Effector CD4-positive, alpha-beta T cell (primary cell): ENCODE results near the gene APBB1IP.
"Not testable (repeated sequence)": the region's sequence is repeated elsewhere in the genome, so short reads cannot be mapped to it uniquely, and the experiment has no call there.

Experiments
- DNase-seq: peaks from one replicate; pipeline ENCODE4 v3.0.0-alpha.2; 2020

Gene APBB1IP

DNA sequence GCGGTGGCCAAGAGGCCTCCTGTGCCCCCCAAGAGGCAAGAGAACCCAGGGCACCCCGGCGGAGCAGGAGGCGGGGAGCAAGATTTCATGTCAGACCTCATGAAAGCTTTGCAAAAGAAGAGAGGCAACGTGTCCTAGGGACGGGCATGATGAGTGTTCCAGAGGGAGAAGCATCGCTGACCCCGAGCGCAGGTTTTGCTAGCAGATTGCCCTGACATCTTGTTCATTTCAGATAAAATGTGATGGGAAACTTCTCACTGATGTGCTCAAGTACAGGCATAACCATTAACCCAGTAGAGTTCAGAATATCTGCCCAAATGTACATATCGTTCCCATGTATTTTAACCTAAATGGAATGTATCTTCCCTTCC lies 129.2 kb downstream of the APBB1IP start:
- DNase-seq: no peak

DNA sequence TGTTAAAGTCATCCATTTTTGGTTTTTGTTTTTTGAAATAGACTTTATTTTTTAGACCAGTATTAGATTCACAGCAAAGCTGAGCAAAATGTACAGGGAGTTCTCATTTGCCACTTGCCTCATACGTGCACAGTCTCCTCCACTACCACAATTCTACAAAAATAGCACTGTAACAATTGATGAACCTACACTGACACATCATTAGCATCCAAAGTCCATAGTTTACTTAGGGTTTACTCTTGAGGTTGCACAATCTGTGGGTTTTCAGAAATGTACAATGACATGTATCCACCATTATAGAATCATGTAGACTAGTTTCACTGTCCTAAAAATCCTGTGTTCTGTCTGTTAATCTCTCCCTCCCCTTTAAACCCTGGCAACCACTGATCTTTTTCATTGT lies 133.5 kb downstream of the APBB1IP start:
- no peak for DNase-seq

DNA sequence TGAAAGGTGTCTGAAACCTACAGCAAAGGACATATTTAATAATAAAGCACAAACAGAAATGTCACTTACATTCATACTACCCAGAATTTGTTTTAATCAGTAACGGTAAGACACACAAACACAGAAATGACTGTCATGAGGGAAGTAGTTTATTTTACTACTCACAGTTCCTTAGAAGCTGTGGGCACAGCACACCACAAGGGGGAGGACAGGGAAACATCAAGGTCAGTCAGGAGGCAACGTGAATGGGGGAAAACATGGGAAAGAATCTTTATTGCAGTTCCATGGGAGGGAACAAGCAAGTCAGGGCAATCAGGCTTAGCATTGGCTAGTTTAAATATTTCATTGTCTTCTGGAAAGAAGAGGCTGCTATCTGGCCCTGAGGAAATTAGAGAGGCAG lies 135.5 kb downstream of the APBB1IP start:
- DNase-seq: no peak

DNA sequence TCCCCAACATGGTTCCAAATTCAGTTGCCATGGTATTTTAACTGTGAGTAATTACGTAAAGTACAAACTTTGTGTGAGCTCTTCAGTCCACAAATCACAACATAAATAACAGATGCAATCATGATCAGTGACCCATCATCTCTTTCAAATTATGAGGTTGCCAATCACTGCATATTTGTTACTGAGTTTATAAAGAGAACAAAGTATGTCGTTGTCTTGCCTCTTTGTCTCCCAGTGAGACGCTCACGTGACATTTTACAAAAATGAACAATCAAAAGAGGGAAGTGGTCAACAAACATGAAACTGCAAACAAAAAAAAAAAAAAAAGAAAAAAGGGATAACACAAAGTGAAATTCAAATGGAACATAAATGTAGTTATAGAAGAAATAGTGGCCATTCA lies 136.6 kb downstream of the APBB1IP start:
- DNase-seq: no peak

DNA sequence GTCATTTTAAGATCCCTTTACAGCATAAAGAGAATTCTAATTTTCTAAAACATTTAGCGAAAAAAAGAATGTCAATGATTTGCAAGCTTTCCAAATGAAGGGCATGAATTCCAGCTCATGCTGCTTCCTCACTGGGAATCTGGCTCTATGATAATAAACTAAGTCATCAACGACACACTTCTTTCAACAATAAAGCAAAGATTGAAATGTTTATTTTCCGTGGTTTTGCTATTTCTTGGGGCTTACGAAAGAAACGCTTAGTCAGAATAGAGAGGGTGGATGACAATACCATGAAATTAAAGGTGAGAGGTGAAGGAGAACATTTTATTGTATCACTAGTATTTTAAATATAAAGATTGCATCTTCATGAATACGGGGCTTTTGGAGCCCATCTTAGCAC lies 140.2 kb downstream of the APBB1IP start:
- DNase-seq: not testable (repeated sequence)

DNA sequence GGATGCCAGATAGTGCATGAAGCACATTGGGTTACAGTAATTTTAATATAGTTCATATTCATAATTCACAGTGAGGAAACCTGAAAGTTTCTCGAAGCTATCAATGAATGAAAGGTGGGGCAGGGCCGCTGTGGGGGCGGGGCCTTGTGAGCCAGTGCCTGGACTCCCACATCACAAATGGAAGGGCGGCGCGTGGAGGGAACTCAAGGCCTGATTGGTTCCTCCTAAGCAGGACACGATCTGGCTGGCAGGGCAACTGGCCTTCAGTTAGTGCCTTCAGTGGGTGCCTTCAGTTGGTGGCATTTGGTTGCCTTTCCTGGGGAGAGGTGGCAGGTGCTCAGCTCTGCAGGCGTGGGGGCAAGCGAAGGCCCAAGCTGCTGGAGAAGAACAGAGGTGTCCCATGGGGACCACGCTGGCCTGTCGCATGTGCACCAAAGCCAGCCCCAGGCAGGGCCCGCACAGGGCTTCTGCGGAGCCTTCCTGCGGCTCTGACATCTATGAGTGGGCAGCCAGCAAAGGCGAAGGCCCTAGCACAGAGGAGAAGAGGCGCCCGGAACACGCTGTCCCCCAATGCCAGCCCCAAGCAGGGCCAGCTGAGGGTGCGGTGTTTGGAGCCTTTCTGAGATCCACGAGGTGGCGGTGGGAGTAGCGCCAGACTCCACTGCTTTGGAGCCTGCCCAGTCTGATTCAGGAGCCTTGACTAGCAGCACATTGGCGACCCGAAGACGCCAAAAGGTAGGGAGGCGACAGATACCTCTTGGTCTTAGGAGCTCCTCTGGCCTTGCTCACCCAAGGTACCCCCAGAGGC lies 141.3 kb downstream of the APBB1IP start:
- DNase-seq: no peak

DNA sequence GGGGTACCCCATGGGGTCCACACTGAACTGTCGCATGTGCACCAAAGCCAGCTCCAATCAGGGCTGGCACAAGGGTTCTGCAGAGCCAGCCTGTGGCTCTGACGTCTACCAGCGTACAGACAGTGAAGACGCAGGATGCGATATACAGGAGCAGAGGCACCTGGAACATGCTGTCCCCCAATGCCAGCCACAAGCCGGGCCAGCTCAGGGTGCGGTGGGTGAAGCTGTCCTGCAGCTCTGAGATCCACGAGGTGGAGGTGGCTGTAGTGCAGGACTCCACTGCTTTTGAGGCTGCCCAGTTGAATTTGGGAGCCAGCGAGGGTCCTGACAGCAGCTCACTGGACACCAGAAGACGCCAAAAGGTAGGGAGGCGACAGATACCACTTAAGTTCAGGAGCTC lies 148.1 kb downstream of the APBB1IP start:
- no peak for DNase-seq

DNA sequence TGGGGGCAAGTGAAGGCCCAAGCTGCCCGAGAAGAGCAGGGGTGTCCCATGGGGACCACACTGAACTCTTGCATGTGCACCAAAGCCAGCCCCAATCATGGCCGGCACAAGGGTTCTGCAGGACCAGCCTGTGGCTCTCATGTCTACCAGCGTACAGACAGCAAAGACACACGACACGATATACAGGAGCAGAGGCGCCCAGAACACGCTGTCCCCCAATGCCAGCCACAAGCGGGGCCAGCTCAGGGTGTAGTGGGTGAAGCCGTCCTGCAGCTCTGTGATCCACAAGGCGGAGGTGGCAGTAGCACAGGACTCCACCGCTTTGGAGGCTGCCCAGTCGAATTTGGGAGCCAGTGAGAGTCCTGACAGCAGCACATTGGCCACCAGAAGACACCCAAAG lies 150.5 kb downstream of the APBB1IP start:
- DNase-seq: no peak

DNA sequence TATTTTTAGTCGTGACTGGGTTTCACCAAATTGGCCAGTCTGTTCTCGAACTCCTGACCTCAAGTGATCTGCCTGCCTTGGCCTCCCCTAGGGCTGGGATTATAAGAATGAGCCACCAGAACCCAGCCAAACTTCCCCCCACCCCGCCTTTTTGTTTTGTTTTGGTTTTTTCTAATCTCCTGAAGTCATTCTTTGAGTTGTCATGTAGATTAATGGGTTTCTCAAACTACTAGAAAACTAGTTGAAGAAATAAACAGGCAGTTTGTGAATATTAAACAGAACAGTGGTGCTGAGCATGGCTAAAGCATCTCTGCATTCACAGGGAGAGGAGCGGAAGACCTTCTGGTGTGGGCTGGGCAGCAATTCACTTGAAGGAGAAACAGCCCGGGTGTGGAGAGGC lies 151.7 kb downstream of the APBB1IP start:
- DNase-seq: not testable (repeated sequence)

DNA sequence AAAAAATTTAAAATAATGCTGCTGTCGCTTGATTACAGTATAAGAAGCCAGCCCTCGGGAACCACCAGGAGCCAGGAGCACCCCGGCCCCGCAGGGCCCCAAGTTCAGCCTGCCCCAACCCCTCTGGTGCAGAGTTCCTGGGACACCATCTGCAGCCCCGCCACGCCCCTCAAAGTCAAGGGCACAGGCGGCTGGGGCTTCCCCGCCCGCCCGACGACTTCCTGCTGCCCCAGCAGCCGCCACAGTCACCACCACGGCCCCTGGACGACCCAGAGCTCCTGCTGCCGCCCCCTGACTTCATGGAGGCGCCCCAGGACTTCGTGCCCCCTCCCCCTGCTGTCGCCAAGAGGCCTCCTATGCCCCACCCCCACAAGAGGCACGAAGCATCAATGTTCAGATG lies 155.8 kb downstream of the APBB1IP start:
- no peak for DNase-seq

DNA sequence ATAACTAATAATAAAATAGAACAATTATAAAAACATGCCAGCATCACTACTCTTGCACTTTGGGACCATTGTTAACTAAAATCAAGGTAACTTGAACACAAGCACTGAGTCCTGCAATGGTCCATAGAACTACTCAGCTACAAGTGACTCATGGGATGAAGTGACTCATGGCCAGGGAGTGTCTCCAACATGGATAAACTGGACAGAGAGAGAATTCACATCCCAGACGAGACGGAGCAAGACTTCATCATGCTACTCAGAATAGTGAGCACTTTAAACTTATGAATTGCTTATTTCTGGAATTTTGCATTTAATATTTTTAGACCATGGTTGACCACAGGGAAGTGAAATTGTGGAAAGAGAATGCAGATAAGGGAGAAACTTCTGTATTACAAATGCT lies 165.1 kb downstream of the APBB1IP start:
- not testable (repeated sequence) for DNase-seq

DNA sequence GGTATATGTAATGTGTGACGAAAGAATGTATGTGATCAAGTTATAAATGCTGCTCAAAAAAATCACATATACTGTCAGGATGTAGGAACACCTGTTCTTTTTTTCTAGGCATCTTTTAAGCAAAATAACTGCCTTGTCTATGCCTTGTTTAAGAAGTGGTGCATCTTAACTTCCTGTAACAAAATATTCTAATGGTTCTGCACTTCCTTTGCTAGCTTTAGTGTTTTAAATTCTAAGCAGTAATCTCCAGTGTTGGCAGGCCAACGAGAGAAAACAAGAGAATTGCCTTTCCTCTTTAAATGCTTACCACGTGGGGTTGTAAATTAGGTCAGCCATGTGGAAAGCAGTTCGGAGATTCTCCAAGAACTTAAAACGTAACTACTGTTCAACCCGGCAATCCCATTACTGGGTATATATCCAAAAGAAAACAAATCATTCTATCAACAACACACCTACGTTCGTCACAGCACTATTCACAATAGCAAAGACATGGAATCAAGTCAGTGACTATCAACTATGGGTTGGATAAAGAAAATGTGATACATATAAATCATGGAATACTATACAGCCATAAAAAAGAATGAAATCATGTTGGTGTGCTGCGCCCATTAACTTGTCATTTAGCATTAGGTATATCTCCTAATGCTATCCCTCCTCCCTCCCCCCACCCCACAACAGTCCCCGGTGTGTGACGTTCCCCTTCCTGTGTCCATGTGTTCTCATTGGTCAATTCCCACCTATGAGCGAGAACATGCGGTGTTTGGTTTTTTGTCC lies 166.4 kb downstream of the APBB1IP start:
- not testable (repeated sequence) for DNase-seq

DNA sequence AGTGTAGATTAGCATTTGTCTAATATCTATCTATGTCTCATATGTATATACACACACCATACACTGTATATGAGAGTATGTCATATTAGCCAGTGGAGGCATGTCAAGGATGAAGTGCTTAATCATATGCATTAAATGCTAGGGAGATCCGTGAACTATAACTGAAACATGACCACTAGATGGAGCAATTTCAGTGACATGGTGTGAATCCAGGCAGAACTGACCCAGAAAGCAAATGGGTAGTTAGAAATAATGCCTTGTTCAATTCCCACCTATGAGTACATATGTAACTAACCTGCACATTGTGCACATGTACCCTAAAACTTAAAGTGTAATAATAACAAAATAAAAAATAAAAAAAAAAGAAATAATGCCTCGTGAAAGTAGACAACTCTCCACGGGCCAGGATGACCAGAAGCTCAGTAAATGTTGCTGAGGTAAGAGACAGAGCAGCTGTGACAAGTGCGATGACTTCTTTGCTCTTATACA lies 168.3 kb downstream of the APBB1IP start:
- DNase-seq: not testable (repeated sequence)

DNA sequence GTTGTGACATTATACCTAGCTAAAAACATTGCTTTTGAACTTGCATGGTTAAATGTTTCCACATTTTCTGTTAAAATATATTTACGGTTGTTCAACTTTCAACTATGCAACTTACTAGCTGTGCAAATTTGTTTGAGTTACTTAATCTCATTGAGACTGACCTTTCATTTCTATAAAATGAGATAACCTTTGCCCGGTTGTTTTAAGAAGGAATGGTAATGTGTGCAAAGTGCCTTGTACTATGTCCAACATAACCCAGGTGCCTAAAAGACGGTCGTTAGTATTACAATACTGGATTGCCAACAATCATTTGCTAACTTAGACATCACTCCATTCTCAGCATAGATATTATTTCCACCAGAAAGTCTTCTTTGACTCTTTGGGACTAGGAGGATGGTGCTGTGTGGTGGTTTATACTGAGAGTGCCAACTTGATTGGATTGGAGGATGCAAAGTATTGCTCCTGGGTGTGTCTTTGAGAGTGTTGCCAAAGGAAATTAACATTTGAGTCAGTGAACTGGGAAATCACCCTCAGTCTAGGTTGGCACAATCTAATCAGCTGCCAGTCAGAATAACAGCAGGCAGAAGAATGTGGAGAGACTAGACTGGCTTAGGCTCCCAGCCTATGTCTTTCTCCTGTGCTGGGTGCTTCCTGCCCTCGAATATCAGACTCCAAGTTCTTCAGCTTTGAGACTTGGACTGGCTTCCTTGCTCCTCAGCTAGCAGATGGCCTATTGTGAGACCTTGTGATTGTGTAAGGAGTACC lies 174.2 kb downstream of the APBB1IP start:
- no peak for DNase-seq
